ENCODE data around the gene PSMC3.

Gene PSMC3

GRCh38 chr11:47445840-47446239, 19.6 kb upstream of the PSMC3 start:
- no peaks in the 10 kb centered on the region for H4K20me1 ChIP-seq (ENCODE audit: control insufficient read depth, insufficient read depth, low read depth, low read length)
- H3K27ac ChIP-seq (ENCODE audit: low read depth, low read length): no peak overlapping the region
- H3K27me3 ChIP-seq (ENCODE audit: control insufficient read depth, low read length): no peaks in the 10 kb centered on the region
- no peaks in the 10 kb centered on the region for H3K9me3 ChIP-seq (ENCODE audit: control insufficient read depth, insufficient read depth, low read length)
- no peak overlapping the region for H3K4me3 ChIP-seq (ENCODE audit: low read length)
- H3K4me2 ChIP-seq (ENCODE audit: low read length): no peak overlapping the region
- H3K9me2 ChIP-seq (replicated peaks; ENCODE audit: control insufficient read depth, low read length): no peaks in the 10 kb centered on the region
- no peak for TF ChIP-seq CTCF (IDR thresholded peaks at IDR 0.05; ENCODE audit: low read depth, low read length, poor library complexity, severe bottlenecking)
- no peak for TF ChIP-seq EZH2phosphoT487 (IDR thresholded peaks at IDR 0.05; ENCODE audit: borderline replicate concordance, low read length)
- no peaks in the 10 kb centered on the region for H3K36me3 ChIP-seq (ENCODE audit: control insufficient read depth, low read length)
- H3K4me1 ChIP-seq (ENCODE audit: control insufficient read depth, low read length): no peaks in the 10 kb centered on the region
- no peaks in the 10 kb centered on the region for H3K79me2 ChIP-seq (ENCODE audit: control insufficient read depth, low read length)
- no peaks in the 10 kb centered on the region for H3F3A ChIP-seq (ENCODE audit: control insufficient read depth, insufficient read depth)

- Histone ChIP-seq H3K36me3 (ENCODE audit: control insufficient read depth, low read length) (no peaks in the 10 kb centered on the region), H3F3A (ENCODE audit: control insufficient read depth, insufficient read depth) (no peaks in the 10 kb centered on the region), H3K27me3 (ENCODE audit: control insufficient read depth, low read length) (no peaks in the 10 kb centered on the region), H3K9me3 (ENCODE audit: control insufficient read depth, insufficient read depth, low read length) (no peaks in the 10 kb centered on the region), H4K20me1 (ENCODE audit: control insufficient read depth, insufficient read depth, low read depth, low read length) (no peaks in the 10 kb centered on the region), H3K4me2 (ENCODE audit: low read length) (no peak overlapping the region), H3K9me2 (replicated peaks; ENCODE audit: control insufficient read depth, low read length) (no peaks in the 10 kb centered on the region), H3K4me1 (ENCODE audit: control insufficient read depth, low read length) (no peaks in the 10 kb centered on the region), H3K27ac (ENCODE audit: low read depth, low read length) (no peak overlapping the region), H3K79me2 (ENCODE audit: control insufficient read depth, low read length) (no peaks in the 10 kb centered on the region), H3K4me3 (ENCODE audit: low read length) (no peak overlapping the region)
- TF ChIP-seq EZH2phosphoT487 (IDR thresholded peaks at IDR 0.05; ENCODE audit: borderline replicate concordance, low read length) (no peak), CTCF (IDR thresholded peaks at IDR 0.05; ENCODE audit: low read depth, low read length, poor library complexity, severe bottlenecking) (no peak)
Observed at GRCh38 chr11:47443817-47444216, 17.6 kb upstream of the PSMC3 start.

- H3K27me3 ChIP-seq (ENCODE audit: control insufficient read depth, low read length): no peaks in the 10 kb centered on the region
- no peak overlapping the region for H3K4me2 ChIP-seq (ENCODE audit: low read length)
- no peak overlapping the region for H3K27ac ChIP-seq (ENCODE audit: low read depth, low read length)
- H3K4me1 ChIP-seq (ENCODE audit: control insufficient read depth, low read length): no peaks in the 10 kb centered on the region
- TF ChIP-seq EZH2phosphoT487 (IDR thresholded peaks at IDR 0.05; ENCODE audit: borderline replicate concordance, low read length) (no peak), CTCF (IDR thresholded peaks at IDR 0.05; ENCODE audit: low read depth, low read length, poor library complexity, severe bottlenecking) (no peak)
- H3K36me3 ChIP-seq (ENCODE audit: control insufficient read depth, low read length): no peaks in the 10 kb centered on the region
- H3K4me3 ChIP-seq (ENCODE audit: low read length): no peak overlapping the region
- no peaks in the 10 kb centered on the region for H3K79me2 ChIP-seq (ENCODE audit: control insufficient read depth, low read length)
- H3K9me3 ChIP-seq (ENCODE audit: control insufficient read depth, insufficient read depth, low read length): no peaks in the 10 kb centered on the region
- no peaks in the 10 kb centered on the region for H3K9me2 ChIP-seq (replicated peaks; ENCODE audit: control insufficient read depth, low read length)
- no peaks in the 10 kb centered on the region for H3F3A ChIP-seq (ENCODE audit: control insufficient read depth, insufficient read depth)
- no peaks in the 10 kb centered on the region for H4K20me1 ChIP-seq (ENCODE audit: control insufficient read depth, insufficient read depth, low read depth, low read length)
Observed at GRCh38 chr11:47443028-47443700, 16.9 kb upstream of the PSMC3 start.
